ENCODE data around the gene MISP3.

MISP3 gene

DNA sequence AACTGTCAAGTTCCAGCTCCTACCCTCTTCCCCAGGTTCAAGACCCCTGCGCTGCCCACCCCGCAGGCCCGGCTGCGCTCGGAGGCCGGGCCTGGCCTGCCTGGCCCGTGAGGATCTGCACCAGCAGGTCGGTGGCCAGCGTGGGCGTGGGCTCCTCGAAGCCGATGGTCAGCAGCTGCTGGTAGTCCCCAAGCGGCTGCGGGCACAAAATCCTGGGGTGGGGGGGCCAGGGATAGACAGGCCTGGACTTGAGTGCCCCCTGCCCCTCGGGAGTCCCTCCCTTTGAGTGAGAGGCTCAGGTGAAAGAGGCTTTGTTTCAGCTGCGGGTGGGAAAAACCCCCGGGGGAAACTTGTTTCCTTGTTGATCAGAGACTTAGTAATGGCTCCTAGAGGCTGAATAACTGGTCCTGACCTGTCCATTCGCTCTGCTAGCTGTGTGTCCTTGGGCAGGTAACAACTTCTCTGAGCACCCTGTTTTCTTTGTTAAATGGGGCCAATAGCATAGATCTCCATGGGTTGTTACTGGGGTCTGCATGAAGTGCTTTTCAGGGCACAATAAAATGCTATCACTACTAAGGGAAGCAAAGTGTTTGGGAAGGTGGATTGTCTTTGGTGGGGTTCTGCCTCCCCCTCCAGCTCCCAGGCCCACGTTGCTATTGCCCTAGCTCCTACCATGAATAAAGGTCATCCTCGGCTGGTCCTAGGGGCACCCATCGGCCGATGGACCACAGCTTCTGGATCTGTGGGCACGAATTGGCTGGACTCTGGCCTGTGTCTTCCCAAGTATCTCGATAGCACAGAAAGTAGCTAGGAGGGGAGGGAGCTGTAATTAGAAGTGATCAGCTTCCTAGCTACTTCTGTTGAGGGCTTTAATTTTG is 9.4 kb downstream of the MISP3 start:
- DNase-seq: no peak

- no peak for DNase-seq
Measured at GRCh38 chr19:14082675-14082960, 10.0 kb downstream of the MISP3 start.

DNA sequence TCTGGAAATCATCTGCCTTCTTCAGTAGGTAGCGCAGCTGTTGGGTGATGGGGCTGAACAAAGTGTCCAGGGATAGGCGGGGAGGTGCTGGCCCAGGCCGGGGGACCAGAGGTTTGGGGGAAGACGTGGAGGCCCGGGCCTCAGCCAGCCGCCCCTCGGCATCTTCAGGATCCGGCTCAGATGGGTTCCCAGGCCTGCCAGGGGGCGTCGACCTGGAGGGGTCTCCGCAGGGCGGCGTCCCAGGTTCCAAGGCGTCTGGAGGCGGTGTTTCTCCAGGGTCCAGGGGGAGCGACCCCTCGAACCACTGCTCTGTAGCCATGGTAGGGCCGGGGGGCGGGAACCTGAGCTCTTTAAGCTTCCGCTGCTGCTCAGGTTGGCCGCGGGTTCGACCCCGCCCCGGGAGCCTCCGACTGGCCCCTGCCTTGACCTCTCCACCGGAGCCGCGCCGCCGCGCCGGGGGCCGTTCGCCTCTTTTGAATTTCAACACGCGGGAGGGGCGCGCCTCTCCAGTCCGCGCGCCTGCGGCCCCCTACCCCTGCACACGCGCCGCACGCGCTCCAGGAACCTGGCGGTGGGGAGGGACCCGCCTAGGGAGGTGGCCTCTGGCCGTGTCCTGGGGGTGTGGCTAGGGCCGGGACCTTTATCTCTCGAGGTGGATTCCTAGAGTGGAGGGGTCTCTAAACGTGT is 12.9 kb downstream of the MISP3 start, which contains the start of gene C19orf67:
TSS of gene C19orf67 (minus strand) at position 475 of the 687 bp plus-strand sequence. CDS start at position 319, 156 bp downstream.
- DNase-seq: no peak

GRCh38 chr19:14086098-14086497 is 13.5 kb downstream of the MISP3 start:
- no peak for DNase-seq

GRCh38 chr19:14088634-14089411 is 16.2 kb downstream of the MISP3 start:
- DNase-seq: no peak

GRCh38 chr19:14089412-14089661 is 16.8 kb downstream of the MISP3 start:
- DNase-seq: no peak

DNA sequence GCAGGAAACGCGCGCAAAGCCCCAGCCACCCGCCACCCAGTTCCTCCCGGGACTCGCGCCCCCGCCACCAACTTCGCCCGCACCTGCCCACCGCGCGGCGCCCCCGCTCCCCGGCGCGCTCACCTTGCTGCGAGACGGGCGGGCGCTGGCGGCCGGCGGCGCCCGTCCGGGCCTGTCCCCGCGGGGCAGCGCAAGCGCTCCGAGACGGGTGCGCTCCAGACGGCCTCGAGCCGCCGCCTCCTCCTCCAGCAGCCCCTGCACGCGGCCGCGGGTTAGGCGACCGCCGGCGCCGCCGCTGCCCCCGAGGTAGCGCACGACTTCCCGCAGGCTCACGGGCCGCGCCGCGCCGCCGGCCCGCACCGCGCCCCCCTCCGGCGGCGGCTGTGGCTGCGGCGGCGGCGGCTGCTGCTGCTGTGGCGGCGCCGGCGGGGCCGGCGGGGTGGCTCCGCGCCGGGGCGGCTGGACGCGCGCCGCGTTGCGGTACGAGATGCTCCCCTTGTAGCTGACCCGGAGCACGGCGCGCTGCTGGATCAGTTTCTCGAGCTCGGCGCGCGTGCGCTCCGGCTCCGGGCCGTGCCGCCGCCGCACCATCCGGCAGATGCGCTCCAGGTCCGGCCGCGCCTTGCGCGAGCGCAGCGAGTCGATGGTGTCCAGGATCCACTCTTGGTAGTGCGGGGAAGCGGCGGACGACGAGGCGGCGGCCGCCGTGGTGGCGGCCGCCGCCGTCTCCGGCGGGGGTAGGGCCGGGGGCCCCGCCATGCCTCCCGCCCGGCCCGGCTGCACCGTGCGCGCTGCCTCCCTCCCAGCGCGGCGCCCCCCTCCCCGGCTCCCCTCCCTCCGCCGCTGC is 17.3 kb downstream of the MISP3 start:
- DNase-seq: peak; percentile 34

GRCh38 chr19:14090509-14091080 is 18.0 kb downstream of the MISP3 start, which contains the start of gene SAMD1:
Gene SAMD1 (minus strand): TSS chr19:14090751.
- DNase-seq: peak; percentile 78

GRCh38 chr19:14091081-14091812 is 18.7 kb downstream of the MISP3 start:
- peak; percentile 61 for DNase-seq

DNA sequence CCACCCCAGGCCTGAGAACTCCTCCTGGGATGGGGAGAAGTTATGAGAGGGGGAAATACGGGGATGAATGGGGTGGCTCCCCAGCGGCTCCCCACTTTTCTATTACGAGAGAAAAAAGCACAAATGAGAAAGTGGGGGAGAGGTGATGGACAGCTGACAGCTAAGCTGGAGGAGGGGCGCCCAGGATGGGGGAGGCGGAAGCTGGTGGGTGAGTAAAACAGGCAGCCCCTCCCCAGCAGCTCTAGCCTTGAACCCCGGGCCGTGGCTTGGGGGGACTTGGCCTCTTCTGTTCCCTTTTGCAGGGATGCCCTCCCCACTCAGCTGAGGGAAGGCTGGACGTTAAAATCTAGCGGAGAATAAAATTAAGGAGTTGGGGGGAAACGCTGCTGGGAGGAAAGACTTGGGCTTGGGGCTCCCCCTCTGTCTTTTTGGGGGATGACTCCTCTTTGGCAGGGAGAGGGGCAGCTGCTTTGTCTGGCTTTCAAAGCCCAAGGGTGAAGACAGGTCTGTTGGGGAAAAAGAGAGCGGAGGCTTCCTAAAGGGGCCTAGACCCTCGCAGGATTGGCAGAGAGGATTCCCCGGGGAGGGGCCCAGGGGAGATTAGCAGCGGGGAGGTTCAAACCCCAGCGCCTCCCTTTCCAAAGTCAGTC is 19.4 kb downstream of the MISP3 start:
- DNase-seq: peak; percentile 49

- DNase-seq: no peak
Measured at GRCh38 chr19:14093117-14093823, 20.7 kb downstream of the MISP3 start.

GRCh38 chr19:14094854-14095253 is 22.3 kb downstream of the MISP3 start:
- no peak for DNase-seq

GRCh38 chr19:14096272-14096992 is 23.8 kb downstream of the MISP3 start:
- DNase-seq: no peak

DNA sequence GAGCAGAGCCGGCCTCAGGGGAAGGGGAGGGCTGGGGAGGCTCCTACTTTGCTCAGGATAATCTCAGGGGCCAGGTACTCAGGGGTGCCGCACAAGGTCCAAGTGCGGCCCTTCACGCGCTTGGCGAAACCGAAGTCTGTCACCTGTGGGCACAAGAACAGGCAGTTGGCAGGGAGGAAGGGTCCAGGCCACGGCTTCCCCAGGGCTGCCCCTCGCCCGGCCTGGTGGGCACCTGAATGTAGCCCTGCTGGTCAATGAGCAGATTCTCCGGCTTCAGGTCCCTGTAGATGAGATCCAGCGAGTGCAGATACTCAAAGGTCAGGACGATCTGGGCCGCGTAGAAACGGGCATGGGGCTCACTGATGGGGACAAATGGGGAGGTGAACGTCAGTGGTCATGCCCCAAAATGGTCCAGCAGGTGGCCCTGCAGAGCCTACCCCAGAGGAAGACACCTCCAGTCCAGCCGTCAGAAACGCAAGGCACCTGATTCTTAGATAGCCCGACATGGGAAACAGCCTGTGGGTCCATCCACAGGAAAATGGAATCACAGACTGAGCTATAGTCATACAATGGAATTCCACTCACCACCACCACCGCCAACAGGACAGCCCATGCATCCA is 25.1 kb downstream of the MISP3 start:
- DNase-seq: no peak

GRCh38 chr19:14101003-14101545 is 28.5 kb downstream of the MISP3 start:
- DNase-seq: no peak

GRCh38 chr19:14102102-14102696 is 29.6 kb downstream of the MISP3 start:
- no peak for DNase-seq

GRCh38 chr19:14102756-14103155 is 30.2 kb downstream of the MISP3 start:
- DNase-seq: no peak

- no peak for DNase-seq
Measured at GRCh38 chr19:14103310-14103709, 30.7 kb downstream of the MISP3 start.
